Measurements from ENCODE around the gene GORASP2.

DNA sequence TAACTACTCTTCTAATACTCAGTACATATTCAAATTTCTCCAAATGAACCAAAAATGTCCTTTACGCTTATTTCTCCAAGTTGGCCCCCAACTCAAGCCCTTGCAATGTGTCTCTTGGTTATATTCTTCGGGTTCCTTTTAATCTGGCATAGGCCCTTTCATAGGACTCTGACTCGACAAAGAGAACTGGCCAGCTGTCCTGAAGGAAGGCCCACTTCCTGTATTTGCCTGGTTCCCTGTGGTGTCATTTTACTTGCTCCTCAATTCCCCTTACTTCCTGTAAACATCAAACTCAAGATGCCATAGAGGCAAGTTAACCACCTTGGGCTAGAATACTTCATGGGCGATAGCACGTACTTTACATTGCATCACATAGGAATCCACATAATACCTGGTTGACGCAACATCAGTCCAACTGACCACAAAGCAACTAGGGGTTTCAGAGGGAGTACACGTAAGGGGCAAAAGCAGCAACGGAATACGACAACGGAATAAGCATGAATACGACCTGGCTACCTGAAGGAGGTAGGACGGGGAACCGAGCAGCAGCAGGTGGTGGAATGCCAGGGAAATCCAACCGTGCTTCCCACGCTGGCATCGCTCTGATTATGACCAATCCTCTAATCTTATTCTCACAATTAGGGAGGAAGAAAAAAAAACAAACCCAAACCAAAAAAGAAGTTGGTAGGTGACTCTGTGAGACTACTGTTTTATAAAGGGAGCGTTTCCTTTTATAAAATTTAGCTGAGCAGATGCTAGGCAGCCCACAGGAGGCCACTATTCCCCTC is 823 bp upstream of the GORASP2 start:
- TF ChIP-seq EZH2 (optimal IDR thresholded peaks at IDR 0.05; ENCODE audit: low read depth, low read length) = no peak
- no peak for TF ChIP-seq CTCF (IDR thresholded peaks at IDR 0.05; ENCODE audit: low read length)
- TF ChIP-seq EZH2phosphoT487 (IDR thresholded peaks at IDR 0.05; ENCODE audit: low read length) = no peak

Data from MM.1S (cell line).